ENCODE results near the gene FAM131B.

The FAM131B gene

DNA sequence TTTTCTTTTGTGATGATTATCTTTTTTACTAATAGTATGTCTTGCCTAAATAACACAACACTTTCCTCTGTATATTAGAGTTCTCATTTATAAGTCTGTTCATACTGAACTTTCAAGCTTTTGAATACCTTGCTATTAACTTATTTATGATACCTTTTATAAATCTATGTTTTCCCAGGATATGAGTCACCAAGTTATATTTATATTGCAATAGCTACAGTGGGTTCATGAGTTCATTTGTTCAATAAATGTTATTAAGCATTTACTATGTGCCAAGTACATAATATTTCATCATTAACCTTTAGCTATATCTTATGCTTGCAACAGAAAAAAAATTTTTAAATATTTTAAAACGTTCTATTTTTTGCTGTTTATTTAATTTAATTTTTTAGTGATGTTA is 28.3 kb downstream of the FAM131B start:
- DNase-seq (ENCODE audit: low read depth): no peak
- no peak overlapping the region for H3K4me3 ChIP-seq (ENCODE audit: low read depth, low read length)

DNA sequence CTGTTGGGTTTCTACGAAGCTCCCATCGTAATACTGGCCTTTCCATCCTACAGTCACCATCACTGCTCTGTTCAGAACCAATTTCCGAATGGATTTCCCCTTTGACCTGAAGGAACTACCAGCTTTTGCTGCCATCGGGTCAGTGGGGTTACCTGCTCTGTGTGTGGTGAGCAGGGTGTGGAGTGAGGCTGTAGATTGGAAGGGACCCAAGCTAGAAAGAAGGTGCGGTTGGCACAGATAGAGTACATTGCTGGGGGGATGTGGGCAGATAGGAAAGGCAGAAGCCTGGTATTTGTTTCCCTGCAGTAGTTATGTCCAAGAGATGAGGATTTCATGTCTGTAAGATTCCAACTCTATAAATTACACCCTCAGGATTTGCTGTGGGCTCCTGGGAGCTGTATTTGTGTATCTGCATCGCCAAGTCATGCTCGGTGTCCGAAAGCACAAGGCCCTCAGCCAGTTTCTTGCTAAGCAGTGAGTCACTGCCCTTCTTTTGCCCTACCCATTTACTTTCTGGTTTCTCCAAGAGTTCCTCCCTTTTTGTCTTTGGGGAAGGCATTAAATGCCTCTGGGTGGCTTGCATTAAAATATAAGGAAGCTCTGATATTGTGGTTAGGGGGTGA is 31.2 kb downstream of the FAM131B start:
- H3K4me3 ChIP-seq (ENCODE audit: low read depth, low read length): no peak overlapping the region

GRCh38 chr7:143329471-143330170 is 32.9 kb downstream of the FAM131B start:
- no peak for DNase-seq (ENCODE audit: low read depth)
- no peak overlapping the region for H3K4me3 ChIP-seq (ENCODE audit: low read depth, low read length)

More for the DNA sequence above, 31.2 kb downstream of the FAM131B start:
- DNase-seq (ENCODE audit: low read depth): peak; percentile 95

GRCh38 chr7:143327903-143328302 is 34.6 kb downstream of the FAM131B start:
- H3K4me3 ChIP-seq (ENCODE audit: low read depth, low read length): no peak overlapping the region
- no peak for DNase-seq (ENCODE audit: low read depth)

DNA sequence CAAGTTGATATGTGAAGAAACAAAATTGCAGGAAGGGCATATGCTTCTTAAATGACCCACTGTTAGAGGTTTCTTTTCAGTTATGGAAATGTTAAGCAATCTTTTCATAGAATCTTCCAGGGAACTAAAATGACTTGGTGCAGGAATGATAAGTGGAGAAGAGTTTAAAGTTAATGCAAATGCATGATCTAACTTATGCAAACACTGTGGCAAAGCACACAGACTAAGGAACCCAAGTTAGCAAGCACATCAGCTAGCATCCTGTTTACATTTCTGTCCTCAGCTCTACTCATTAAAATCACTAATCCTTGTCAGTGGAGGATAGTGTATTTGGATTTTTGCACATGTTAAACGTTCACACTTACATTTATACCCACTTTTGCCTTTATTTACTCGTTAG is 37.3 kb downstream of the FAM131B start:
- H3K4me3 ChIP-seq (ENCODE audit: low read depth, low read length): no peak overlapping the region
- no peak for DNase-seq (ENCODE audit: low read depth)

- no peak for DNase-seq (ENCODE audit: low read depth)
These were observed 38.9 kb downstream of the FAM131B start for GRCh38 chr7:143323653-143324052.

DNA sequence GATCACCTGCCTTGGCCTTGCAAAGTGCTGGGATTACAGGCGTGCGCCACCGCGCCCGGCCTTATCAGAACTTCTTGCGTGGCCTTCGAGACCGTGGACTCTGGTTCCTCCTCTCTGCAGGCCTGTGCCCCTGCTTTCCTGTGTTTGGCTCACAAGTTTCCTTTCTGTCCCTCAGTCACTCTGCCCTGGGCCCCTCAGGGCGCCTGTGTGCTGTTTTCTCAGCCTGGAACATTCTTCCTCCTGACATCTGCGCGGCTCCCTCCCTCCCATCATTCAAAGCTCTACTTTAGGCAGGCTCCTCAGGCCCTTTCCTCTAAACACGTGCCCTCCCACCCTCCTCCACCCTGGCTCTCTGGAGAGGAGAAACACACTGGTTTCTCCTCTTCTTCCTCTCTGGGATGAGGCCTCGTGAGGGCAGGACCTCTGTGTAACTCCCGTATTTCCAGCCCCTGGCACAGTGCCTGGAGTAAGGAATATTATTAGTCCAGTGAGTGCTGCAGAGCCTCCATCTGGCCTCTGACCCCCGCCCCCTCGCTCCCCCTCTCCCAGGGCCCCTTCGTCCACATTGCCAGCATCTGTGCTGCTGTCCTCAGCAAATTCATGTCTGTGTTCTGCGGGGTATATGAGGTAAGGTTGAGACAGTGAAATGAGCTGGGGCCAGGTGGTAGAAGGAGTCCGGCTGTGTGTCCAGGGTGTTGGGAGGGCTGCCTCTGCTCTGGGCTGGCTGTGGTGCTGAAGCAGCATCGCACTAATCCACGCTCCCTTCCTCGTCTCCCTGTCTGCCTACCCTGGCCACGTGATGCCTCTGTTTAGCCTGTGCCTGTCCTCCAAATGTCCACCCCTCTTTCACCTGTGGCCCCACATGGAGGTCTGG is 39.5 kb downstream of the FAM131B start:
- DNase-seq (ENCODE audit: low read depth): no peak
- H3K4me3 ChIP-seq (ENCODE audit: low read depth, low read length): no peak overlapping the region

More at GRCh38 chr7:143323653-143324052, 38.9 kb downstream of the FAM131B start:
- no peak overlapping the region for H3K4me3 ChIP-seq (ENCODE audit: low read depth, low read length)

- no peak overlapping the region for H3K4me3 ChIP-seq (ENCODE audit: low read depth, low read length)
- DNase-seq (ENCODE audit: low read depth): no peak
These were observed 40.8 kb downstream of the FAM131B start for GRCh38 chr7:143321734-143322133.

DNA sequence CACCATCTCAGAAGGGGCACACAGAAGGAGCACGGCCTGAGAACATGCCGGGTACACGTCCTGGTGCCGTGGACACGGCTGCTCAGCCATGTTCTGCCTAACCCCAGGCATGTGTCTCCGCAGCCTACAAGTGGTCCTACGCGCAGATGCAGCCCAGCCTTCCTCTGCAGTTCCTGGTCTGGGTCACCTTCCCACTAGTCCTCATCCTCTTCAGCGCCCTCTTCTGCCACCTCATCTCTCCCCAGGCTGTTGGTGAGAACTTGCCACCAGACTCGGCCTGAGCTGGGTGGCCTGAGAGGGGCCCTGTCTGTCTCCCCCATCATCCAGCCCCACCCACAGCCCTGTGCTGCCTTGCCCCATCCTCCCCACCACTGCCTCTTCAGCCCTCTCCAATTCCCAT is 41.3 kb downstream of the FAM131B start:
- no peak overlapping the region for H3K4me3 ChIP-seq (ENCODE audit: low read depth, low read length)
- DNase-seq (ENCODE audit: low read depth): no peak

- H3K4me3 ChIP-seq (ENCODE audit: low read depth, low read length): no peak overlapping the region
- DNase-seq (ENCODE audit: low read depth): no peak
These were observed 41.9 kb downstream of the FAM131B start for GRCh38 chr7:143320620-143321019.

DNA sequence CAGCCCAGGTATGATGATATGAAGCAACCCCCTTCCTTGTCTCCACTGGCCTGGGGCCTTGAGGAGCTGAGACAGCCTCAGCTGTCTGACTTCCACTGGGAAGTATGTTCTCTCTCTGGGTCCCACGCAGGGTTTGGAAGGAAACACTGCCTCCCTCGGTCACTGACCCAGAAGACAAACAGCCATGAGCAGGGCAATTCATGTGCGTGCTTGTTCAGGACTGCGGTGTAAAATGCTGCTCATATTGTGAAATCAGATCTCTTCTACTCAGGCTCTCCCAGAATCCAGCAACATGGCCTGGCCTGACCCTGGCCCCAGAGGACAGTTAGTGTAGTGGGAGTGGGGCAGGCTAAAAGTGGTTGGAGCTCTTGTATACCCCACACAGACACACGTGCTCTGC is 43.9 kb downstream of the FAM131B start:
- no peak overlapping the region for H3K4me3 ChIP-seq (ENCODE audit: low read depth, low read length)
- peak; percentile 84 for DNase-seq (ENCODE audit: low read depth)

GRCh38 chr7:143316492-143316891 is 46.0 kb downstream of the FAM131B start:
- no peak overlapping the region for H3K4me3 ChIP-seq (ENCODE audit: low read depth, low read length)
- no peak for DNase-seq (ENCODE audit: low read depth)

DNA sequence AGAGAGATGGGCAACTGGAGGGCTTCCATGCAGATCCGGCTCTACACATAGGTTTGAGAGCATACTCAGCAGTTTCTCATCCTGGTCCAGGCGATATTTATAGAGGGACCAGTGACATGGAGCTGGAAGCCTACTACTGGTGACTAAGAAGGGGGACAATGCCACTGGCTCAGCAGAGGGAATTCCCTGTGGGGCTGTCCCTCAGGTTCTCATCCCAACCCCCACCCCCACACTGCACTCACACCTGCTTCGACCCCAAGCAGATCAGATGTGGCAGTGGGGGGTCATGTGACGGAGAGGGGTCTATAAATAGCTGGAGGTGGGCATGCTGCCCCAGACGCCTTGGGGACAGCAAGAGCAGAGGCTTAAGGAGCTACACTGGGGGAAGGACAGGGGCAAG is 46.7 kb downstream of the FAM131B start, which contains the start of gene CLCN1:
TSS of gene CLCN1 (plus strand) at position 336 of the 400 bp plus-strand sequence. CDS start 102 bp downstream, outside the sequence.
- DNase-seq (ENCODE audit: low read depth): no peak
- H3K4me3 ChIP-seq (ENCODE audit: low read depth, low read length): no peak within 1 kb of the TSS

DNA sequence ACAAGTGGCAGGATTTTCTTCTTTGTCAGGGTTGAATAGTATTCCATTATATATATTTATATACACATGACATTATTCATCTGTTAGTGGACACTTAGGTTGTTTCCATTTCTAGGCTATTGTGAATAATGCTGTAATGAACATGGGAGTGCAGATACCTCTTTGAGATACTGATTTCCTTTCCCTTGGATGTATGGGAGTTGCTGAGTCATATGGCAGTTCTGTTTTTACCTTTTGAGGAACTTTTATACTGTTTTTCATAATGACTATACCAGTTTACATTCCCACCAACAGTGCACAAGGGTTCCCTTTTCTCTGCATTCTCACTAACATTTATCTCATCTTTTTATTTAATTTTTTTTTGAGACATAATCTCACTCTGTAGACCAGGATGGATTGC is 48.4 kb downstream of the FAM131B start:
- no peak for DNase-seq (ENCODE audit: low read depth)
- H3K4me3 ChIP-seq (ENCODE audit: low read depth, low read length): no peak overlapping the region

DNA sequence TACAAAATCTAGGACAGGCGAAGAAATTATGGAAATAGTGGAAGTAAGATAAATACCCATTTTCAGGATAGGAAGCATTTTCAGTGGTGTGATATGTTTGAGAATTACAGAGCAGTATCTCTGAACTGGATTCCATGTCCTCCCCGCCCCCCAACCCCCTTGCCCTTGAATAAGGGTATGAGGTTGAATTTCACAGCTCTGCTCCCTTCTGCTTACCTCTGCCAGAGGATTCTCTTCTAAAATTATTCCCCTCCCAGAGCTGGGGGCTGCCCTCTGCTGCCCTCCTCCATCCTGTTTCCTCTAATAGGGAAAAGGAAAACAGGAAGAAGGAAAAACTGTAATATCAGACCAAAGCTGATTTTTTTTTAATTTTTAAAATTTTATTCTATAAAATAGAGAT is 53.9 kb downstream of the FAM131B start:
- no peak for DNase-seq (ENCODE audit: low read depth)
- no peak overlapping the region for H3K4me3 ChIP-seq (ENCODE audit: low read depth, low read length)

DNA sequence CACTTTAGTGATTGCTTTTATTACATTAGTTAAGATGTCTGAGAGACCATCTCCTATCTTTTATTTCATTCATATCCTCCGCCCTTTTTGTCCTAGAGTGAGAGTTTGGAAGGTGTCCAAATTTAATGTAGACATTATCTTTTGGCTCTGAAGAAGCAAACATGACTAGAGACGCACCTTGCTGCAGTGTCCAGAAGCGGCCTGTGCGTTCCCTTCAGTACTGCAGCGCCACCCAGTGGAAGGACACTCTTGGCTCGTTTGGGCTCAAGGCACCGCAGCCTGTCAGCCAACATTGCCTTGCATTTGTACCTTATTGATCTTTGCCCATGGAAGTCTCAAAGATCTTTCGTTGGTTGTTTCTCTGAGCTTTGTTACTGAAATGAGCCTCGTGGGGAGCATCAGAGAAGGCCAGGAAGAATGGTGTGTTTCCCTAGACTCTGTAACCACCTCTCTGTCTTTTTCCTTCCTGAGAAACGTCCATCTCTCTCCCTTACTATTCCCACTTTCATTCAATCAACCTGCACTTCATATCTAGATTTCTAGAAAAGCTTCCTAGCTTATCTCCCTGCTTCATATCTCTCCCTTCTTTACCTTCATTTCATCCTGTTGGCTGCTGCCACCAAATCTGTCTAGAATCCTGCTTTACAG is 57.0 kb downstream of the FAM131B start:
- no peak overlapping the region for H3K4me3 ChIP-seq (ENCODE audit: low read depth, low read length)
- no peak for DNase-seq (ENCODE audit: low read depth)

GRCh38 chr7:143304938-143305337 is 57.6 kb downstream of the FAM131B start:
- DNase-seq (ENCODE audit: low read depth): no peak
- no peak overlapping the region for H3K4me3 ChIP-seq (ENCODE audit: low read depth, low read length)

- DNase-seq (ENCODE audit: low read depth): no peak
- no peak overlapping the region for H3K4me3 ChIP-seq (ENCODE audit: low read depth, low read length)
These were observed 58.8 kb downstream of the FAM131B start for GRCh38 chr7:143303733-143304132.

Measured in skeletal muscle cell (primary cell).